PC-3 (cell line): ENCODE results near the gene SPEM3. TPM values are rescaled to one million over a fixed set of nuclear protein-coding genes. Genes with fewer than 3 reads are reported as not detected.
A peak's percentile ranks its signal among the peaks of the same experiment; 100 is the strongest.

Experiments
- ATAC-seq: fragments of 200-7000 bp; cut with Tn5 transposase; 2 replicates; pipeline ENCODE4 v1.9.1; 2020; ENCODE audit warnings: mild to moderate bottlenecking, moderate library complexity
- BruUV-seq: library from RNA; stranded (reverse); fragments of 400-500 nt; replicated peaks from 2 replicates; lab custom pipeline; 2021; lab: Mats Ljungman, UMichigan
- CTCF ChIA-PET: fragments of 300-600 bp; sonication (Branson Sonifier 250); formaldehyde crosslinking; loops from one replicate; lab custom pipeline; 2022; ENCODE audit warnings: antibody characterized with exemption; lab: Charles Lee
- POLR2A ChIA-PET: fragments of 300-600 bp; sonication (Branson Sonifier 250); formaldehyde crosslinking; loops from one replicate; lab custom pipeline; 2022; ENCODE audit warnings: antibody characterized with exemption; ENCODE audit not compliant: unreplicated experiment; lab: Charles Lee
- DNase-seq: peaks from one replicate; pipeline ENCODE4 v3.0.0-alpha.2; 2015
- H2AFZ ChIP-seq: fragments of 300-600 bp; sonication (generic); 2 replicates; pipeline ENCODE4 v1.6.0; 2016; ENCODE audit warnings: antibody characterized with exemption, low read length
- H3F3A ChIP-seq: fragments of 300-600 bp; sonication (generic); one replicate; pipeline ENCODE4 v1.6.0; 2017; ENCODE audit warnings: antibody characterized with exemption, low read length, control low read depth, mild to moderate bottlenecking; ENCODE audit not compliant: unreplicated experiment
- H3K27ac ChIP-seq: fragments of 300-600 bp; sonication (generic); 2 replicates; pipeline ENCODE4 v1.5.1; 2016; ENCODE audit warnings: mild to moderate bottlenecking, low read length
- H3K27me3 ChIP-seq: fragments of 300-600 bp; sonication (generic); 2 replicates; pipeline ENCODE4 v1.6.1; 2016; ENCODE audit warnings: low read length, mixed read lengths
- H3K36me3 ChIP-seq: fragments of 300-600 bp; sonication (generic); 2 replicates; pipeline ENCODE4 v1.6.1; 2016; ENCODE audit warnings: low read depth, mixed run types, low read length, mixed read lengths
- H3K4me1 ChIP-seq: fragments of 300-600 bp; sonication (generic); 2 replicates; pipeline ENCODE4 v1.5.1; 2016; ENCODE audit warnings: low read length; ENCODE audit not compliant: insufficient read depth
- H3K4me2 ChIP-seq: fragments of 300-600 bp; sonication (generic); 2 replicates; pipeline ENCODE4 v1.6.0; 2016; ENCODE audit warnings: low read length
- H3K4me3 ChIP-seq: fragments of 300-600 bp; sonication (generic); 2 replicates; pipeline ENCODE4 v1.5.1; 2016; ENCODE audit warnings: mild to moderate bottlenecking, low read length, mixed read lengths
- H3K79me2 ChIP-seq: fragments of 300-600 bp; sonication (generic); 2 replicates; pipeline ENCODE4 v1.6.1; 2017; ENCODE audit warnings: low read length, mixed read lengths
- H3K9ac ChIP-seq: fragments of 300-600 bp; sonication (generic); 2 replicates; pipeline ENCODE4 v1.6.0; 2016; ENCODE audit warnings: mild to moderate bottlenecking, low read length
- H3K9me2 ChIP-seq: fragments of 300-600 bp; sonication (generic); replicated peaks from 2 replicates; pipeline ENCODE4 v1.6.1; 2016; ENCODE audit warnings: mixed run types, low read length, mixed read lengths
- H3K9me3 ChIP-seq: fragments of 300-600 bp; sonication (generic); 2 replicates; pipeline ENCODE4 v1.6.1; 2016; ENCODE audit warnings: low read length, mixed read lengths
- H4K20me1 ChIP-seq: fragments of 300-600 bp; sonication (generic); 2 replicates; pipeline ENCODE4 v1.6.1; 2016; ENCODE audit warnings: low read length, mixed read lengths
- CTCF ChIP-seq: fragments of 300-600 bp; sonication (generic); conservative IDR thresholded peaks from 2 replicates; pipeline ENCODE4 v1.5.1; 2017; ENCODE audit warnings: antibody characterized with exemption, low read depth, mild to moderate bottlenecking, low read length
- EZH2 ChIP-seq: fragments of 300-600 bp; sonication (generic); IDR thresholded peaks from one replicate; pipeline ENCODE4 v1.6.1; 2017; ENCODE audit warnings: antibody characterized with exemption, mild to moderate bottlenecking, low read length; ENCODE audit not compliant: unreplicated experiment
- EZH2phosphoT487 ChIP-seq: fragments of 300-600 bp; sonication (generic); IDR thresholded peaks from 2 replicates; pipeline ENCODE4 v1.6.1; 2018; ENCODE audit warnings: mild to moderate bottlenecking, antibody characterized with exemption, low read length, borderline replicate concordance
- intact Hi-C: fragments of 100-400 bp; cut with micrococcal nuclease; formaldehyde crosslinking; loops from 2 replicates; pipeline ENCODE4 v1.9.0; 2023
- total RNA-seq: library from RNA; depleted of rRNA; stranded (reverse); fragments of >200 nt; gene quantifications from 2 replicates; pipeline ENCODE4 v1.2.3, GENCODE V29; 2014

The SPEM3 gene
- total RNA-seq, 1 experiment from 2014 or later, result not detected

GRCh38 chr17:7411427-7411750 is 17.3 kb upstream of the SPEM3 start:
- Histone ChIP-seq H2AFZ (no peak overlapping the region), H3K36me3 (no peaks in the 10 kb centered on the region), H3K9me2 (no peaks in the 10 kb centered on the region), H3K9ac (no peak overlapping the region), H3K4me1 (no peaks in the 10 kb centered on the region), H3F3A (no peaks in the 10 kb centered on the region), H3K4me2 (no peak overlapping the region), H4K20me1 (no peaks in the 10 kb centered on the region), H3K4me3 (no peak overlapping the region), H3K9me3 (no peaks in the 10 kb centered on the region), H3K27ac (no peak overlapping the region), H3K27me3 (no peaks in the 10 kb centered on the region), H3K79me2 (no peaks in the 10 kb centered on the region)
- POLR2A ChIA-PET, result no interaction called here
- no peak for TF ChIP-seq EZH2phosphoT487
- no peak for TF ChIP-seq CTCF
- TF ChIP-seq EZH2, result no peak
- no peak for ATAC-seq
- intact Hi-C loops, result no loop called here
- BruUV-seq, result no TSS peak
- no peak for DNase-seq
- CTCF ChIA-PET, result no interaction called here

- no peaks in the 10 kb centered on the region for H3K27me3 ChIP-seq
- no peak overlapping the region for H3K4me2 ChIP-seq
- no peaks in the 10 kb centered on the region for H3K36me3 ChIP-seq
- TF ChIP-seq EZH2phosphoT487, result no peak
- no peak for TF ChIP-seq CTCF
- no peak for TF ChIP-seq EZH2
- no peaks in the 10 kb centered on the region for H4K20me1 ChIP-seq
- no peak overlapping the region for H2AFZ ChIP-seq
- H3K4me3 ChIP-seq, result no peak overlapping the region
- BruUV-seq, result no TSS peak
- POLR2A ChIA-PET, result no interaction called here
- DNase-seq (peak; percentile 21), ATAC-seq (no peak)
- no peak overlapping the region for H3K27ac ChIP-seq
- H3K9ac ChIP-seq, result no peak overlapping the region
- H3K4me1 ChIP-seq, result no peaks in the 10 kb centered on the region
- H3K79me2 ChIP-seq, result no peaks in the 10 kb centered on the region
- no peaks in the 10 kb centered on the region for H3F3A ChIP-seq
- no peaks in the 10 kb centered on the region for H3K9me2 ChIP-seq
- CTCF ChIA-PET, result no interaction called here
- intact Hi-C loops, result no loop called here
- no peaks in the 10 kb centered on the region for H3K9me3 ChIP-seq
These were observed 15.2 kb upstream of the SPEM3 start for GRCh38 chr17:7413346-7413985.

- no peaks in the 10 kb centered on the region for H3K9me3 ChIP-seq
- H4K20me1 ChIP-seq, result no peaks in the 10 kb centered on the region
- no peaks in the 10 kb centered on the region for H3K27me3 ChIP-seq
- H2AFZ ChIP-seq, result no peak overlapping the region
- H3K36me3 ChIP-seq, result no peaks in the 10 kb centered on the region
- no peak overlapping the region for H3K27ac ChIP-seq
- no peak for ATAC-seq
- BruUV-seq, result no TSS peak
- H3F3A ChIP-seq, result no peaks in the 10 kb centered on the region
- ChIA-PET POLR2A (no interaction called here), CTCF (no interaction called here)
- no peak for TF ChIP-seq EZH2
- TF ChIP-seq EZH2phosphoT487, result no peak
- TF ChIP-seq CTCF, result no peak
- H3K4me3 ChIP-seq, result no peak overlapping the region
- no peaks in the 10 kb centered on the region for H3K4me1 ChIP-seq
- no peak for DNase-seq
- no peaks in the 10 kb centered on the region for H3K79me2 ChIP-seq
- H3K4me2 ChIP-seq, result no peak overlapping the region
- intact Hi-C loops, result no loop called here
- H3K9me2 ChIP-seq, result no peaks in the 10 kb centered on the region
- no peak overlapping the region for H3K9ac ChIP-seq
These were observed 13.8 kb upstream of the SPEM3 start for GRCh38 chr17:7414837-7415236.
